Measurements from ENCODE around the gene DDX28. TPM values are rescaled to one million over a fixed set of nuclear protein-coding genes. Genes with fewer than 3 reads are reported as not detected.

DDX28 gene
- total and polyA plus RNA-seq, 2 of the 4 experiments (the other 2 are of a cell fraction), result 9.2 to 10.0 TPM

GRCh38 chr16:68072038-68072695 lies 49.1 kb upstream of the DDX28 start:
- Histone ChIP-seq H2AFZ (replicated peaks; ENCODE audit: low read length, poor library complexity) (peak overlapping the region; percentile 34), H3K4me1 (ENCODE audit: control insufficient read depth, insufficient read depth, low read length) (peaks cover 6% of the 10 kb centered on the region), H3K27ac (ENCODE audit: insufficient read depth, low read length) (no peak overlapping the region), H4K91ac (ENCODE audit: insufficient read depth, low read depth, low read length) (no peak overlapping the region), H4K8ac (ENCODE audit: low read depth in 2 of 2, low read length in 2 of 2) (no peak overlapping the region), H3K27me3 (ENCODE audit: control insufficient read depth, insufficient read depth, low read length) (no peaks in the 10 kb centered on the region), H3K9ac (ENCODE audit: low read depth, low read length) (no peak overlapping the region), H3K4ac (ENCODE audit: low read depth, low read length) (no peak overlapping the region), H3K9me3 (ENCODE audit: control insufficient read depth, insufficient read depth, low read length) (no peaks in the 10 kb centered on the region), H4K5ac (ENCODE audit: low read depth, low read length) (no peak overlapping the region), H2AK9ac (replicated peaks; ENCODE audit: low read depth, low read length, poor library complexity) (peak overlapping the region; percentile 62), H2AK5ac (ENCODE audit: low read depth, low read length) (no peak overlapping the region), H3K4me3 (ENCODE audit: insufficient read depth, low read depth, low read length) (no peak overlapping the region), H2BK120ac (ENCODE audit: low read depth, low read length) (peak overlapping the region; percentile 26; the same call in 1 of the 2 replicates), H3K56ac (ENCODE audit: extremely low read depth, insufficient read depth, low read length) (no peak overlapping the region), H4K20me1 (ENCODE audit: insufficient read depth, low read length) (no peaks in the 10 kb centered on the region), H3K4me2 (ENCODE audit: low read depth, low read length) (no peak overlapping the region), H3K18ac (ENCODE audit: low read depth, low read length) (no peak overlapping the region; the same call in 1 of the 2 replicates), H3K9me1 (ENCODE audit: insufficient read depth, low read length) (peaks cover 12% of the 10 kb centered on the region), H3K14ac (replicated peaks; ENCODE audit: low read depth, low read length) (0 out of 2 replicates have a peak overlapping the region, but pooled peaks have one; percentile 9), H2BK5ac (ENCODE audit: low read depth, low read length, poor library complexity, severe bottlenecking) (no peak overlapping the region), H3K23ac (ENCODE audit: low read depth, low read length) (no peak overlapping the region), H3K79me1 (ENCODE audit: low read depth in 1 of 2, low read length in 2 of 2) (0 out of 4 replicates have a peak, but pooled peaks cover 0 to 3% of the 10 kb centered on the region in 2 experiments), H2BK20ac (ENCODE audit: low read depth, low read length) (no peak overlapping the region), H2BK15ac (ENCODE audit: low read depth, low read length) (no peak overlapping the region), H3K36me3 (ENCODE audit: control insufficient read depth, insufficient read depth, low read length) (peaks cover 47% of the 10 kb centered on the region)
- intact Hi-C loops (cut with micrococcal nuclease) (no loop called here), dilution Hi-C loops (cut with HindIII; ENCODE audit: low sequenced_read_pairs, unreplicated experiment) (no loop called here), in situ Hi-C loops (cut with MboI; ENCODE audit: low sequenced_read_pairs) (no loop called here)
- BruUV-seq (replicated peaks), result no TSS peak
- WGBS, 2 experiments (ENCODE audit: extremely low coverage in 2 of 2, insufficient read length in 1 of 2), result 100% methylated on average over 1 of the region's 9 CpGs; no CpG with 5 or more reads in 1 of the 2 experiments
- ChIA-PET POLR2A (ENCODE audit: unreplicated experiment) (no interaction called here), CTCF (no interaction called here)
- DNase-seq (peak; percentile 78), ATAC-seq (ENCODE audit: low read depth) (peak; percentile 85)
- TF ChIP-seq MAFK (IDR thresholded peaks at IDR 0.05; ENCODE audit: low read depth, low read length) (peak; percentile 59), SMC3 (IDR thresholded peaks at IDR 0.05; ENCODE audit: low read depth, low read length) (no peak)
